ENCODE results near the gene MNS1.

DNA sequence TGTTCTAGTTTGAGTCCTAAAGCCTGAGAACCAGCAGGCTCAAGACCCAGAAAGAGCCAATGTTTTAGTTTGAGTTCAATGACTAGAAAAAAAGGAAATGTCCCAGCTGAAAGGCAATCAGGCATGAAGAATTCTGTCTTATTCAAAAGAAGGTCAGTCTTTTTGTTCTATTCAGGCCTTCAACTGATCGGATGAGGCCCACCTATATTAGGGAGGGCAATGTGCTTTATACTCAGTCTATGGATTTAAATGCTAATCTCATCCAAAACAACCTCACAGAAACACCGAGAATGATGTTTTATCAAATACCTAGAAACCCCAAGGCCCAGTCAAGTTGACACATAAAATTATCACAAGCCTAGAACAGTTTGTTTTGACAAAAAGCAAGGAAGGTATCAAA, 4.0 kb downstream of the MNS1 start:
- TF ChIP-seq, protein P1, sequence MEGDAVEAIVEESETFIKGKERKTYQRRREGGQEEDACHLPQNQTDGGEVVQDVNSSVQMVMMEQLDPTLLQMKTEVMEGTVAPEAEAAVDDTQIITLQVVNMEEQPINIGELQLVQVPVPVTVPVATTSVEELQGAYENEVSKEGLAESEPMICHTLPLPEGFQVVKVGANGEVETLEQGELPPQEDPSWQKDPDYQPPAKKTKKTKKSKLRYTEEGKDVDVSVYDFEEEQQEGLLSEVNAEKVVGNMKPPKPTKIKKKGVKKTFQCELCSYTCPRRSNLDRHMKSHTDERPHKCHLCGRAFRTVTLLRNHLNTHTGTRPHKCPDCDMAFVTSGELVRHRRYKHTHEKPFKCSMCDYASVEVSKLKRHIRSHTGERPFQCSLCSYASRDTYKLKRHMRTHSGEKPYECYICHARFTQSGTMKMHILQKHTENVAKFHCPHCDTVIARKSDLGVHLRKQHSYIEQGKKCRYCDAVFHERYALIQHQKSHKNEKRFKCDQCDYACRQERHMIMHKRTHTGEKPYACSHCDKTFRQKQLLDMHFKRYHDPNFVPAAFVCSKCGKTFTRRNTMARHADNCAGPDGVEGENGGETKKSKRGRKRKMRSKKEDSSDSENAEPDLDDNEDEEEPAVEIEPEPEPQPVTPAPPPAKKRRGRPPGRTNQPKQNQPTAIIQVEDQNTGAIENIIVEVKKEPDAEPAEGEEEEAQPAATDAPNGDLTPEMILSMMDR (conservative IDR thresholded peaks at IDR 0.05; ENCODE audit: low read depth, low read length), result no peak
- TF ChIP-seq EZH2phosphoT487 (IDR thresholded peaks at IDR 0.05; ENCODE audit: borderline replicate concordance, low read length) (no peak), EZH2 (IDR thresholded peaks at IDR 0.05; ENCODE audit: low read length, unreplicated experiment) (no peak)

Measured in PC-3 (cell line).